HG03558 (cell line): ENCODE measurements around the gene LRRC14B.
"Not testable (repeated sequence)": the region's sequence is repeated elsewhere in the genome, so short reads cannot be mapped to it uniquely, and the experiment has no call there.

Source experiments
- ATAC-seq: cut with Tn5 transposase; IDR thresholded peaks from one replicate; pipeline ENCODE4 v1.9.1; 2021; ENCODE audit warnings: moderate number of reproducible peaks; ENCODE audit not compliant: unreplicated experiment; ENCODE audit errors: extremely low read depth

LRRC14B gene

GRCh38 chr5:204001-204400 is 12.7 kb downstream of the LRRC14B start:
- no peak for ATAC-seq

DNA sequence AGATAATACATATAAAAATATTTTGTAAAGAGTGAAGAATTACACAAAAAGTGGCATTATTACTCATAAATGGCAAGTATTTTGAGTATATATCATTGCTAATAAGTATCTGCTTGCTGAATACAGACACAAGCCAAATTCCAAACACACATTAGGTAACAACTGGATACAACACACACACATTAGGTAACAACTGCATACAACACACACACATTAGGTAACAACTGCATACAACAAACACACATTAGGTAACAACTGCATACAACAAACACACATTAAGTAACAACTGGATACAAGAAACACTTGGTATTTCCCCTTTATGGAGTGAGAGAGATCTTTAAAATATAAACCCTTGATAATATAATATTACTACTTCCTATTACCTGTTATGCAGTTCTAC is 13.2 kb downstream of the LRRC14B start:
- no peak for ATAC-seq

- no peak for ATAC-seq
Measured at GRCh38 chr5:204966-205670, 13.8 kb downstream of the LRRC14B start.

GRCh38 chr5:206406-206805 is 15.1 kb downstream of the LRRC14B start:
- no peak for ATAC-seq

DNA sequence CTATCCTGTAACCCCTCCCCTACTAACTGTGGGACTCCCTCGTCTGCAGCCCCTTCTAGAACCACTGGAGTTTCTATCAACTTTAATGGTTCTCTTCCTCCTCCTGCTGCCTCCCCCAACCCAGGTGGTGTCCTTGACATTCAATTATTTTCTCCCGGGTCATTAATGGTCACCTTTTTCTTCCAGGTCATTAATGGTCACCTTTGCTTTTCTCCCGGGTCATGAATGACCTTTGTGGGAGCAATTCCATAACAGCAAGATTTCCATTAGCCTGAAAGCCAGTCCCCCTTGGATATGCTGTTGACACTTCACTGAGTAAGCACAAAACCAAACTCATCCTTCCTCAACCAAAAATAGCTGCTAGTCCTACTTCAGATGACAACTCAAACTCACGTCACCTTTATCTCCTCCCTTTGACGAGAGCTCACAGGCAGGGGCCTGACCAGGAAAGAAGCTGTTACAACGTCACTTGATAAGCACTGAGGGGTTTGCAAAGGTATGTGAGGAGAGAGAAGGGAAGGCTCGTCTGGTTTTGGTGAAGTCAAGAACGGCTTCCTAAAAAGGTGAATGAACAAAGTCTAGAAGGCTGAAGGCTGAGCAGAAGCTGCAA is 15.7 kb downstream of the LRRC14B start:
- ATAC-seq, result no peak

DNA sequence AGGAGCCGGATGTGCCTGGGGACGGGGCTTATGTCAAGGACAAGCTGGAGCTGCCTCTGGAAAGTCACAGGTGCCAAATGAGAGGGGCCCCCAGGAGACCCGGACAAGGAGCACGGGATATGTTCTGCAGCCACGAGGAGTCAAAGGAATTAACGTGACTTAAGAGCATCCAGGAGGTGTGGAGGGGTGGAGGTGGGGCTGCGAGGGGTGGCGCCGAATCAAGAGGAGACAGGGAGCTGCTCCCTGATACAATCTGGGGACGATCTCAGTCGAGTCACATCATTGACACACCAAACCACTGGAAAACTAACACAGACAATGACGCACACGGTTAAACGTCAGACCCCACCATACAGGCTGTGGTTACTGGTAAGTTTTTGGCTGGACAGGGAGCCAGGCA is 16.3 kb downstream of the LRRC14B start:
- ATAC-seq, result no peak

DNA sequence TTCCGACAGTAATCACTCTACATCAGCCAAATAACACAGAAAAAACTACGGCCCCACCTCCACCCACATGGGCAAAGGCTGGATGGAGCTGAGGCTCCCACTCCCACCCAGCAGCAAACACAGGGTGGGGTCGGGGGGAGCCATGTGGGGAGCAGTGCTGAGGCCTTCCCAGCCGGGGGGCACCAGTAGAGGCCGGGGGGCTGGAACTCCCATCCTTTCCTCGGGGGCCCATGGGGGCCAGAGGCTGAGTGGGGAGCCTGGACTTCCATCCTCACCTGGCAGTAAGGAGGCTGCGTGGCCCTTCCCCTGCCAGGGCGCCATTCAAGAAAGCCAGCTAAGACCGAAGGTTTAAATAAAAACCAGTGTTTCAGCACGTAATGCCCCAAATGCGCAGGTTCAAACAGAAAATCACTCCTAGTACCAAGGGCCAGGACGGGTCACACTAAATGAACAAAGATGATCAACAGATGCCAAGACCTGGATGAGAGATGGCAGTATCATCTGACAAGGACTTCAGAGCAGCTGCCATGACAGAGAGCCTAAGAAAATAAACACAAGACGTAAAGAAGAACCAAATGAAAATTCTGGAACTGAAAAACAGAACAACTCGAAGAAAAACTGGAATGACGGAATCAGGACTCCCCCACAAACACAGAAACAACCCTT is 17.3 kb downstream of the LRRC14B start:
- no peak for ATAC-seq

GRCh38 chr5:213803-214395 is 22.6 kb downstream of the LRRC14B start:
- no peak for ATAC-seq

DNA sequence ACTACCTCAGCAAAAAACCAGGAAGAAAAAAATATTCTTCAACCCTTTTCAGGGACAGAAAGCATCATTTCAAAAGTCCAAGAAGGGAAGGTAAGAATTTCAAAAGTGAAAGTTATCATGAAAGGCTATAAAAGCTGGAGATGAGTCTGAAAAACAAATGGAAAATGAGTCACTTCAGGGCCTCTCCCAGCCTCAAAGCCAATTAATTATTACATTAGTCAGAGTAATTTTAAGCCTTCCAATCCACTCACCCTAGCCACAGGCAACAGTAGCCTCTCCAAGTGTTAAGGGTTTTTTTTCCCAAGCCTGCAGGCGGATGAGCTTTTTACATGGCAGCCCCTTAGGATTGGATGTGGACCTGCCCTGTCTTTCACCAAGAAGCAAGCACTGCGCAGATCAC is 24.0 kb downstream of the LRRC14B start:
- ATAC-seq, result not testable (repeated sequence)

GRCh38 chr5:216076-216475 is 24.8 kb downstream of the LRRC14B start:
- not testable (repeated sequence) for ATAC-seq

- ATAC-seq, result not testable (repeated sequence)
Measured at GRCh38 chr5:217494-218456, 26.5 kb downstream of the LRRC14B start, which contains the start of the genes CCDC127 and SDHA. TSS of gene CCDC127 (minus strand) at chr5:218153. CDS start at chr5:216849, 1,304 bp downstream. TSS of gene SDHA (plus strand) at chr5:218320. CDS start at chr5:218356, 36 bp downstream.

DNA sequence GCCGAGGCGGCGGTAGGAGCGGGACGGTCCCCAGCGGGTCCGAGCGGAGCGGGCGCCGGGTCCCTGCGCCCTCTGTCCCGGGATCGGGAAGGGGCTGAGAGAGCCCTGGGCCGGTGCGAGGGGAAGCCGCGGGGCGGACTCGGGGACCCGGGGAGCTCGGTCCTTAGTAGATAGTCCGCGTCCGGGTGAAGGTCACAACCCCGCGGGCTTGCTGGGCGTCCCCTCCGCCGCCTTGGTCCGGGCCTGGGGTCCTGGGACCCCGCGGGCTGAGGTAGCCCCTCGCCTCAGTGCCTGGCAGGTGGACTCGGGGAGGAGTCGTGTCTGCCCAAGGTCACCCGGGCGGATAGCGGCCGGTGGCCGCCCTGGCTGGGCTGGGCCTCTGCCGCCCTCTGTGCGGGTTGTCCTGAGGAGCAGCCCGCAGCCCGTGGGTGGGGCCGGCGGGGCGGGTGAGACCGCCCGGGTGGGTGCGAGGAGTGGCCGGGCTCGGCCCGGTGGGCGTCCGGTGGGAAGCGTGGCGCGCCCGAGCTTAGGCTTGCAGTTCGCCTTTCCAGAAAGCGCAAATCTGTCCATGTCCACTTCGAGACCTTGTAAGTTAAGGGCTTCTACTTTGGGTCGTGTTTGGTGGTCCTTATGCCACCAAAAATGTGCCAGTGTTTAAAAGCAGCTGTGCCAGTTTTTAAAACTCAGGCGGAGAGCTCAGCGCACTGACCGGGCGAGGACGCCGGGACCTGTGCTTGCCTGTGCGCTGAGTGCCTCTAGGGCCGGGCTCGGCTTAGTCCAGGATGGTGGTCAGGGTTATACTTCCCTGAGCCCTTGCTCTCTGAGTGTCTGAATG is 27.4 kb downstream of the LRRC14B start:
- ATAC-seq, result no peak

GRCh38 chr5:219460-219863 is 28.2 kb downstream of the LRRC14B start:
- ATAC-seq, result no peak

DNA sequence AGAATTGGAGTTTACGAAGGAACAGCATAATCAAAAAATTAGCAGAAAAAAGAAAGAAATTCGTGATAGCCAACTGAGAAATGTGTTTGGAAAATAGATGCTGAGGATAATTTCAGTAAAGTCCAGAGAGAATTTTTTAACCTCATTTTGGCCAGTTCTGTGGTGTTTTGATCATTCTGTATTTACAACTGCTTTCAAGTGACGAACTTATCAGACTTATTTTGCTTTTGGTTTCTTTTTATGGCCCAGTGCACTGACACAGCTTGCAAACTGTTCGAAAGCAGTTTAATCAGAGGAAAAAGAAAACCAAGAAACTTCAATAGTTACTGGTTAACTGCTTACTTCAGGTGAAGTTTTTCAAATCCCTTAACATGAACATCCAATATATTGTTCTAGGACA is 28.7 kb downstream of the LRRC14B start:
- ATAC-seq, result no peak

GRCh38 chr5:222951-223715 is 31.8 kb downstream of the LRRC14B start:
- not testable (repeated sequence) for ATAC-seq

- no peak for ATAC-seq
Measured at GRCh38 chr5:223791-224190, 32.5 kb downstream of the LRRC14B start.

DNA sequence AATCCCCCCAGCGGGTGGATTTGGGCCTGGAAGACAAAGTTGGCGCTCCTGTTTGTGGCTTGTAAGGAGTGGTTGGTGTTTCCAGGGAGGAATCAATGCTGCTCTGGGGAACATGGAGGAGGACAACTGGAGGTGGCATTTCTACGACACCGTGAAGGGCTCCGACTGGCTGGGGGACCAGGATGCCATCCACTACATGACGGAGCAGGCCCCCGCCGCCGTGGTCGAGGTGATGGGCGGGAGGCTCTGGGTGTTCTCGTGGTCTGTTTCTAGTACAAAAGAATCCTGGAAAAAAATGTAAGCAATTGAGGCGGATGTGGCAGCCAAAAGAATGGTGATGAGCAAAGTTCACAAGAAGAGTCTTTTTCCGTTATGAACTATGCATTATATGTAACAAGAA is 34.0 kb downstream of the LRRC14B start:
- ATAC-seq, result no peak

- ATAC-seq, result not testable (repeated sequence)
Measured at GRCh38 chr5:227375-227774, 36.1 kb downstream of the LRRC14B start.
